Pons (tissue), 1 donor: Measurements from ENCODE around the gene PDZRN4.
"Not testable (repeated sequence)": the region's sequence is repeated elsewhere in the genome, so short reads cannot be mapped to it uniquely, and the experiment has no call there.

Experiments
- DNase-seq: peaks from one replicate; pipeline ENCODE4 v3.0.0-alpha.2; 2016; ENCODE audit warnings: low spot score

The PDZRN4 gene

GRCh38 chr12:41213648-41214047, 25.5 kb downstream of the PDZRN4 start:
- DNase-seq = no peak

- no peak for DNase-seq
These were observed 29.6 kb downstream of the PDZRN4 start for GRCh38 chr12:41217727-41218126.

GRCh38 chr12:41220931-41221330, 32.8 kb downstream of the PDZRN4 start:
- DNase-seq = no peak

GRCh38 chr12:41221491-41221890, 33.4 kb downstream of the PDZRN4 start:
- DNase-seq = no peak

- DNase-seq = no peak
These were observed 35.5 kb downstream of the PDZRN4 start for GRCh38 chr12:41223600-41223999.

GRCh38 chr12:41224066-41224465, 35.9 kb downstream of the PDZRN4 start:
- no peak for DNase-seq

GRCh38 chr12:41225179-41225578, 37.1 kb downstream of the PDZRN4 start:
- no peak for DNase-seq

- DNase-seq = no peak
These were observed 40.1 kb downstream of the PDZRN4 start for GRCh38 chr12:41228066-41228820.

GRCh38 chr12:41230756-41231155, 42.6 kb downstream of the PDZRN4 start:
- DNase-seq = peak; percentile 73

- DNase-seq = no peak
These were observed 46.6 kb downstream of the PDZRN4 start for GRCh38 chr12:41234692-41235091.

GRCh38 chr12:41242603-41243002, 54.5 kb downstream of the PDZRN4 start:
- no peak for DNase-seq

- DNase-seq = no peak
These were observed 60.3 kb downstream of the PDZRN4 start for GRCh38 chr12:41248391-41248790.

- peak; percentile 31 for DNase-seq
These were observed 62.6 kb downstream of the PDZRN4 start for GRCh38 chr12:41250748-41251147.

- DNase-seq = no peak
These were observed 66.1 kb downstream of the PDZRN4 start for GRCh38 chr12:41254004-41254914.

- DNase-seq = not testable (repeated sequence)
These were observed 75.1 kb downstream of the PDZRN4 start for GRCh38 chr12:41263196-41263595.

- peak; percentile 29 for DNase-seq
These were observed 76.2 kb downstream of the PDZRN4 start for GRCh38 chr12:41264281-41264680.

- no peak for DNase-seq
These were observed 80.9 kb downstream of the PDZRN4 start for GRCh38 chr12:41269056-41269455.

- DNase-seq = no peak
These were observed 83.4 kb downstream of the PDZRN4 start for GRCh38 chr12:41271489-41271888.

- no peak for DNase-seq
These were observed 86.5 kb downstream of the PDZRN4 start for GRCh38 chr12:41274643-41275042.

GRCh38 chr12:41277100-41277945, 89.2 kb downstream of the PDZRN4 start:
- peak; percentile 73 for DNase-seq

- no peak for DNase-seq
These were observed 89.8 kb downstream of the PDZRN4 start for GRCh38 chr12:41277946-41278267.
